ENCODE results near the gene HSDL1.

HSDL1 gene

DNA sequence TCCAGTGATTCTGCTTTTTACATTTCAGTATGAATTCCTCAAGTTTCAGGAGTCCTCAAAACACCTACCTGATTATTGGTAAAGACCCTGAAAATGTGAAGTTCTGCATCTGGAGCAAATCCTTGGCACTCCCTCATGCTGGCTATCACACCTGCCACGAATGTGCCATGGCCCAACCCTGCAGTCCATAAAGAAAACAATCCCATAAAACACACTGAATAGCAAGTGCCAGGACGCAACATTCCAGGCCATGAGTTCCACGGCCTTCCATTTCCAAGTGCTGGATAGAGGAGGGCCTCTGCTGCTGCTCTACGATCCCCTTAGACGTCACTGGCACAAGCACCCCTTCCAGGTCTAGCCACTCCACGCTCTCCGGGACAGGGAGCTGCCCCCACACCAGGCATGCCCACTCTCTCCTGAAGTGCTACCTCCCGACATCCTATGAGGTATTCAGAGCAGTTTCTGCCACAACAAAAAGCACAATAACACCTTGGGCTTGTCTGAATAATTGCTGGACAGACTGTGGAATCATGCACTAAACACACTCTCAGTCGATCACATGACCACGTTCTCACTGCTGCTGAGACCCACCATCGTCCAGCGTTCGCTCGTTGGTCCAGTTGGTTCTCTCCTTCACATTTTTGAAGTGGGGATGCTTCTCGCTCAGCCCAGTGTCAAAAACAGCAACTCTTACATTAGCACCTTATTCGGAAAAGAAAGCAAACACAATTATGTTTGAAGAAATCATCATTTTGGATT, 51.7 kb downstream of the HSDL1 start:
- TF ChIP-seq GATA3 (IDR thresholded peaks at IDR 0.05; ENCODE audit: low read depth, low read length) (no peak), GATA2 (IDR thresholded peaks at IDR 0.05; ENCODE audit: low read depth, low read length) (no peak)

DNA sequence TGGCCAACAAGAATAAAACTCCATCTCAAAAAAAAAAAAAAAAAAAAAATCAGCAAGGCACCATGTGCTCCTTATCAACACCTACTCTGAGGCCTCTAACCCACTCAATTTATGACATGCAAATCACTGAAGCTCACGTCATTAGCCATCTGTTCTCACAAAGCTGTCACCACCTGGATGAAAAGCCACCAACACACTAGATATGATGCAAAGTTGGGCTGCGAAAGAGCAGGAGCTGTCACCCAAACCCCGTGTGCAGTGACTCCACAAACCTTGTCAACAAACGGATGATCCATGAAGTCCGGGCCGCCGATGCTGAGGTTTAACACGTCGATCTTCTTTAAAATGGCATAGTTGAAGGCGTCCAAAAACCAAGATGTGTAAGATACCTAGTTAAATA, 53.5 kb downstream of the HSDL1 start:
- TF ChIP-seq GATA2 (IDR thresholded peaks at IDR 0.05; ENCODE audit: low read depth, low read length): no peak
- no peak for TF ChIP-seq GATA3 (IDR thresholded peaks at IDR 0.05; ENCODE audit: low read depth, low read length)

DNA sequence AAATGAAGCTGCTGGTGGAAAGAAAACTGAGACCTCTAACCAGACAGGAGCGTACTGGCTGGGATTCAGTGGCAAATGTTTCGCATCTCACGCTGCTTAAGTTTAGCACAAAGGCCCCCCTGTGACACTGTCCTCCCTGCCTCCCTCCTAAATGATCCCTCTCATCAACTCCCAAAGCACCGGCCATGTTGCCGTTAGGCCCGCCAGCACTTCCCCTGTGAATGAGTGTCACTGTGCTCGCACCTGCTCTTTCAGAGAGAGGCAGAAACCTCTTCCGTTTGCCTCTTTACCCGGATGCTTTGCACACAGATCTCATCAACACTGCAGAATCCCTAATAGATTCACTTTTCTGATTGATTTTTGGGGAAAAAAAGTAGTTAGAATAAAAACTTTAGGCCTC, 54.8 kb downstream of the HSDL1 start:
- TF ChIP-seq GATA3 (IDR thresholded peaks at IDR 0.05; ENCODE audit: low read depth, low read length) (no peak), GATA2 (IDR thresholded peaks at IDR 0.05; ENCODE audit: low read depth, low read length) (no peak)

DNA sequence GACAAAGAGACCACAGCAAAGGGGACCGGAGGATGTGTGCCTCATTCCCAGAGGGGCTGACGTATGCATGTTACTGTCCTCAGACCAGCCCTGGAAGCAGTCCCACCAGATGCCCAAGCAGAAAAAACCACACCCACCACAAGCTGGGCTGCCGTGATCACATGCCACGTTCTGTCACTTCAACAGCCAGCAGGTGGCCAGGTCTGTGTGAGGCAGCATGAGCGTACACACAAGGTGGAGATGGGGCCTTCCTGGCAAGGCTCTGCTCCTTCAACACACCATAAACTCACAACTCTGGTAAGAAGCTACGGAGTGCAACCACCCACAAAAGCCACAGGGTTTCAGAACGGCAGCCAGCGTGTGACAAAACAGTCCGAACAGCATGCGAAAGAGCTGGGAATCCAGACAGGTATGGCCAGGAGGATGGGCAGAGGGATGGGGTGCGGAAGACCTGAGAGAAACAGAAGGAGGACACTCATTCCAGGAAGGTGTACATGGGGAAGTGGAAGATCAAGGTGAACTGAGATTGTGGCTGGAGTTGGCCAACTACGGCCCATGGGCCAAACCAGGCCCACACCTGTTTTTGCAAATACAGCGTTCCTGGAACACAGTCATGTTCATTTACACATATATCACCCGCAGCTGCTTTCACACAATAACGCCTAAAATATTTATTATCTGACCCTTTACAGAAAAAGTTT, 56.1 kb downstream of the HSDL1 start:
- TF ChIP-seq GATA2 (IDR thresholded peaks at IDR 0.05; ENCODE audit: low read depth, low read length) (no peak), GATA3 (IDR thresholded peaks at IDR 0.05; ENCODE audit: low read depth, low read length) (no peak)

DNA sequence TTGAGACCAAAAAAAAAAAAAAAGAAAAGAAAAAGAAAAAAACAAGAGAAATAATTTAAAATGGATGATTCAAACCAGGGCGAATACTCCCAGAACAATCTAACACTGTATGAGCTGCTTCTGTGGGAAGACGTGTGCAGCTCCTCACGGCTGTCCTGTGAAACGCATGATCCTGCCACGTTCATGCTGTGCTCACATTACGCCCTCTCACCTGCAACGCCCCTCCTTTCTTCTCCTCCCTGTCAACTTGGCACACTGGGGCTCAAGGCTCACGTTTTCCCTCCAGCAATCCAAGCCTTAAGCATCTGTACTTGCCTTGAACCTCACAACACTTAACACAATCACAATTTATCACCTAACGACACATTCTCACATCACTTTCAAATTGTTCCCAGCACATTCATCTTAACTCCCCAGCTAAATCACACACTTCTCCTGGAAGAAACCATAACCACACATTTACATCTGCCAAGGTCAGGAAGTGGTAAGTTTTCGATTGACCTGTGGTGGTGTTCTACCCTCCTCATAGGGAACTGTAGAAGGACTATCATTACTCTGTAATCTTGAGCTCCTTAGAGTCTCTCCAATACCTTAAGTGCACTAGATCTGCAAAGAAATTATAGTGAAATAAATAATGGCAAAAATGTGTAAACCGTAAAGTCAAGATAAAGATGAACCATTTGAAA, 57.4 kb downstream of the HSDL1 start:
- TF ChIP-seq GATA2 (IDR thresholded peaks at IDR 0.05; ENCODE audit: low read depth, low read length) (no peak), GATA3 (IDR thresholded peaks at IDR 0.05; ENCODE audit: low read depth, low read length) (no peak)

DNA sequence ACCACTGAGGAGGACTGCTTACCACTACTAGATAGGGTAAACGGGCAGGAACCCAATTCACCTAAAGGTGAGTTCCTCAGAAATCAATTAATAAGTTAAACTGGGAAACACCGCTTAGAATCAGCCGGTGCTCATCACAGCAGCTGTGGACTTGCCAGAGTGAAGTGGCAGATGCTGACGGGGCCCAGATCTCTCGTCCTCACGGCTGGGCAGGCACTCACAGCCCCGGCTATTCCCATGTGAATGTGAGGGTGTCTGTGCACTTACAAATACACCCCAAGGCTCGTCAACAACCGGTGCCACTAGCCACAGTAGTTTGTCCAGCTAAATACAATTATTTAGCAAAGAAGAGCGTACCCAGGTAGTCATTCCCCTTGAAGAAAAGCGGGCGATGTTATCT, 58.0 kb downstream of the HSDL1 start:
- TF ChIP-seq GATA2 (IDR thresholded peaks at IDR 0.05; ENCODE audit: low read depth, low read length): no peak
- TF ChIP-seq GATA3 (IDR thresholded peaks at IDR 0.05; ENCODE audit: low read depth, low read length): no peak

DNA sequence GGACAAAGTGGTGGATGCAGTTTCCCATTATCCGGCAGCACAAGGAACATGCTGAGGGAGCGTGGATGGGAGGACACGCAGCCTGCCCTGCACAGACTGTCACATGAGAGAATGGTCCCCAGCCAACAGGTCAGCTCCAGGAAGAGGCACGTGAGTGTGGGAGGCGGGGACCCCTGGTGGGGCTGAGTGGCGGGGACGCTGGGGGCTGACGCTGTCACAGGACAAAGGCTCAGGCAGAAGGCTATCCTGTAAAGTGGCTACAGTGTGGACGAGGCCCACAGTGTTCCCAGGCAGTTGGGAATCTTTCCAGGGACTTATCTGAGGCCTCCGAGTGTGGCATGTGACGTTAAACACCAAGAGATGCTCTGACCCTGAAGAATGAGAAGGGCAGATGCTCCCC, 58.6 kb downstream of the HSDL1 start:
- no peak for TF ChIP-seq GATA2 (IDR thresholded peaks at IDR 0.05; ENCODE audit: low read depth, low read length)
- TF ChIP-seq GATA3 (IDR thresholded peaks at IDR 0.05; ENCODE audit: low read depth, low read length): no peak

DNA sequence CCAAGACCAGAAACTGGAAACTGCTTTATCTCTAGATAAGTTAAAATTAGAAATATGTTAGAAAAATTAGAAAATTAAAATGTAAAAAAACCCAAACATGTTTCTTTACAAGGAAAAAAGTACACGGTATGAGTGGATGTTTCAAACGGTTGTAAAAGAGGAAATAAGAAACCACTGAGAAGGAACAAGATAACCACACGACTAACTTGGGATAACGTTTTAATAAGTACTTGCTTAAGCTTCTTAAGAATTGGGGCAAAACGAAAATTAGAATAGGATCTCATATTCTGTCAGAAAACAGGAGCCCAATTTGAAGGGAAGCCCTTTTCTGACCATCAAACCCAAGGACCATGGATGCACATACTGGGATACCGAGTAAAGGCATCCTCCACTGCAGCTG, 59.2 kb downstream of the HSDL1 start:
- TF ChIP-seq GATA3 (IDR thresholded peaks at IDR 0.05; ENCODE audit: low read depth, low read length) (no peak), GATA2 (IDR thresholded peaks at IDR 0.05; ENCODE audit: low read depth, low read length) (no peak)

DNA sequence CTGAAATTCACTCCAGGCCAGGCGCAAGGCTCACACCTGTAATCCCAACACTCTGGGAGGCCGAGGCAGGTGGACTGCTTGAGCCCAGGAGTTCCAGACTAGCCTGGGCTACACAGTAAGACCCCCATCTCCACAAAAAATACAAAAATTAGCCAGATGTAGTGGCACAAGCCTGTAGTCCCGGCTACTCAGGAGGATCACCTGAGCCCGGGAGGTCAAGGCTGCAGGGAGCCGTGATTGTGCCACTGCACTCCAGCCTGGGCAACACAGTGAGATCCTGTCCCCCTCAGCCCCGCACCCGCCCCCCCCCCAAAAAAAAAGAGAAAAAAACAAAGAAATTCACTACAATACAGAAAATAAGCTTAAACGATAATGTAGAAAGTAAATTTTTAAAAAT, 59.7 kb downstream of the HSDL1 start:
- TF ChIP-seq GATA3 (IDR thresholded peaks at IDR 0.05; ENCODE audit: low read depth, low read length) (no peak), GATA2 (IDR thresholded peaks at IDR 0.05; ENCODE audit: low read depth, low read length) (no peak)

DNA sequence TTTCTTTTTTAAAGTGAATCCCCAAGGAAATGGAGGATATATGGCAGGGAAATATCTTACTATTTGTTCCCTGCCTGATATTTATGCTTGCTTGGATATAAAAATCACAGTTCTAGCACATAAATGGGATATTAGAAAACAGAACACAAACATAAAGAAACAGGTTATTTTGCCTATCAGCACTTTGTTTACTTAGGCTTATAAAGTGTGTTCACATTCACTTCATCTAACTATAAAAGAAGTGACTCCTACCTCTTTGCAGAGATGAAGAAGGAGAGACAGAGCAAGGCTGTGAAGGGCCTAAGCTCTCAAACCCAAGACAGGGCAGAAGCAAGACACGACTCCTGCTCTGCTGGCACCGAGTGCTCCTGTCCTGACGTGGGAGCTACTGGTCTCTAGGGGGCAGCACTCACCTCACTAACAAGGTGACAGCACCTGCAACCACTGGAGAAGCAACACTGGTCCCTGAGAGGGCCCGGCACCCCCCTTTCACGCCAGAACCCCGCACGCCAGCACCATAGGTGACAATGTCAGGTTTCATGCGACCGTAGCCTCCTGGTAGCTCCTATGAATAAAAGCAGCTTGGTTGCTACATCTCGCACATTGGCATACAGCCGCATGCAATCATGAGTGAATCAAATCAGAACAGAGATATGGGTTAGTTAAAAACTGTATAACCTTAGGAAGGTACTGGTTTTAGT, 60.3 kb downstream of the HSDL1 start:
- no peak for TF ChIP-seq GATA2 (IDR thresholded peaks at IDR 0.05; ENCODE audit: low read depth, low read length)
- no peak for TF ChIP-seq GATA3 (IDR thresholded peaks at IDR 0.05; ENCODE audit: low read depth, low read length)

DNA sequence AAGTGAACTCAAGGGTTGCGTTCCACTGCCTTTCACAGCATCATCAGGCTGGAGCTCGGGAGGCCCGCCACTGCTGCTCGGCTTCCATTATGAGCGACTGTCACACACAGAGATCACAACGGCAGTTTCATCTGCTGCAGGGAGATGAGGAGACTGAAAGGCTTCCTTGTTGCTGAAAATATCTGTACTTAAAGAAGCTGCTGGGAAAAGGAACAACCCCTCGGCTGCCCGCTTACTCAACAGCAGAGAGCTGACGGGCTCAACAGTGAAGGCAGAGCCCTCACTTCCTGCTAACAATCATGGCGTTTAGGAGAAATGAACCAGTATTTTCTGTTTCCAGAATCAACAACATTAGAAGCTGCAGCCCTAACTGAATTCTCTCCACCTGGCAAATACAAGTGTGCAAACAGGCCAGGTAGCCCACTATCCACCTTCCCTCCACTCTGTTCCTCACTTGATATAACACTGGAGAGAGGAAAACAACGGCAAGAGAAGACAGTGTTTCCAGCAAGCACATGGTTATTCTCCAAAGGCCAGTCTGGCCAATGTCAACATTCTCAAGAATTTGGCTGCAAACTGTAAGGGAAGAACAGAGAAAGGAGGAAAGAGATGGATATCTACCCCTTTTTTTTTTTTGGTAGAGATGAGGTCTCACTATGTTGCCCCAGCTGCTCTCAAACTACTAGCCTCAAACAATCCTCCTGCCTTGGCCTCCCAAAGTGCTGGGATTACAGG, 62.0 kb downstream of the HSDL1 start:
- TF ChIP-seq GATA3 (IDR thresholded peaks at IDR 0.05; ENCODE audit: low read depth, low read length) (no peak), GATA2 (IDR thresholded peaks at IDR 0.05; ENCODE audit: low read depth, low read length) (no peak)

DNA sequence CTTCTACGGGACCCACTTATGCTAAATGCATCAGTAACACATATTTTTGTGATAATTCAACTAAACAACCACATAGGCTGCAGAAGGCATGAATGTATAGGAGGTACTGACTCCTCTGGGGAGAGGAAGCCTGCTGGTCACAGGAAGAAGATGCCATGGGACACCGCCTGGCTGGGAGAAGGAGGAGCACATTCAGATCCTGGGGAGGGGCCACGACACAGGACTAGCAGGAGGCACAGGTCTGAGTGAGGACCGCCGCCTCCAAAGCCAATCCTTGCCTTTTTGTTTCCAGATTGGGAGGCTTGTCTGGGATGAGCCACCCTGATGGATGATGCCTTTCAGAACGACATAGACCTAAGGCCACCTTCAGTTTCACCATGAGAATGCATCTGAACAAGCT, 62.9 kb downstream of the HSDL1 start:
- TF ChIP-seq GATA2 (IDR thresholded peaks at IDR 0.05; ENCODE audit: low read depth, low read length): no peak
- no peak for TF ChIP-seq GATA3 (IDR thresholded peaks at IDR 0.05; ENCODE audit: low read depth, low read length)

DNA sequence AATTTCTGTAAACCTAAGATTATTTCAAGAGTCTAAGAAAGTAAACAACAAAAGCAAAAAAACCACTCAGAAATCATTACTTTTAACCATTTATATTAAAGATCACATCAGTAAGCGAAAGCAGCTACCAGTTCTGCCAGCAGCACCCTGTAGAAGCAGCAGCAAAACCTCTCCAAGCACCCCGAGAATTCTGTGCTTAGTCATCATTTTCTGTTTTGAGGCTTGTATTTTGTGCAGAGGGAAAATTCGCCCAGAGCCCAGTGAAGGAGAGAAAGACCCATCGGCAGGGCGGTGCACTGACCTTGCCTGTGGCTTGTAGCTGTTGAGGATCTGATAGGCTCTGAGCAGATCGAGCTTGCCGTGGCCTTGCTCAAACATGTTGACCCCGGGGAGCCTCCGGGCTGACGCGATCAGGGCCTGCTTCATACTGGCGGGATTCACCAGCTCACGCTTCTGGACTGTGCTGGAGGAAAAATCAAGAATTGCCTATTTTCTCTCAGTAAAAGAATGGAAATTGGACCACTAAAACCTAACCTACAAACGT, 63.5 kb downstream of the HSDL1 start:
- no peak for TF ChIP-seq GATA2 (IDR thresholded peaks at IDR 0.05; ENCODE audit: low read depth, low read length)
- TF ChIP-seq GATA3 (IDR thresholded peaks at IDR 0.05; ENCODE audit: low read depth, low read length): no peak

Data from SH-SY5Y (cell line).